GM23338 (cell line): Measurements from ENCODE around the gene ARID1B.

Experiments
- CREB1 ChIP-seq: fragments of 250-450 bp; sonication (Bioruptor Pico); IDR thresholded peaks from 2 replicates; pipeline ENCODE4 v1.5.0; 2020; ENCODE audit warnings: low read depth, mild to moderate bottlenecking, moderate library complexity
- CTCF ChIP-seq, 2 experiments: fragments of 200-600 bp in 1 of 2; sonication (generic) in 1 of 2; conservative IDR thresholded peaks; 2 replicates each; pipeline versions ENCODE4 v1.5.1 to v1.6.1; 2016 to 2017; ENCODE audit warnings: antibody characterized with exemption in 2 of 2, low read depth in 2 of 2, mild to moderate bottlenecking in 2 of 2, moderate library complexity in 1 of 2
- EZH2 ChIP-seq: fragments of 200-600 bp; sonication (generic); IDR thresholded peaks from one replicate; pipeline ENCODE4 v1.8.0; 2017; ENCODE audit warnings: antibody characterized with exemption, mild to moderate bottlenecking, low read depth; ENCODE audit not compliant: unreplicated experiment
- EZH2phosphoT487 ChIP-seq: fragments of 200-600 bp; sonication (generic); IDR thresholded peaks from one replicate; pipeline ENCODE4 v1.8.1; 2018; ENCODE audit warnings: antibody characterized with exemption; ENCODE audit not compliant: unreplicated experiment
- NANOG ChIP-seq: IDR thresholded peaks from 2 replicates; pipeline ENCODE4 v1.6.1; 2016; ENCODE audit warnings: antibody characterized with exemption, borderline replicate concordance
- REST ChIP-seq: IDR thresholded peaks from one replicate; pipeline ENCODE4 v1.6.1; 2018; ENCODE audit warnings: antibody characterized with exemption; ENCODE audit not compliant: unreplicated experiment

- TF ChIP-seq CTCF (conservative IDR thresholded peaks at IDR 0.05; ENCODE audit: low read depth in 2 of 2) (no peak), CREB1 (CRISPR knock-in tag) (no peak), EZH2phosphoT487 (no peak), REST (no peak), NANOG (no peak), EZH2 (no peak)
Observed at GRCh38 chr6:157038610-157039009, 261.4 kb downstream of the ARID1B start.
